ENCODE measurements around the gene GTF3C5.
A peak's percentile ranks its signal among the peaks of the same experiment; 100 is the strongest.

GTF3C5 gene

GRCh38 chr9:133009906-133010582 lies 20.8 kb upstream of the GTF3C5 start:
- no peak for TF ChIP-seq CTCF (IDR thresholded peaks at IDR 0.05; ENCODE audit: insufficient read depth, low read length, poor library complexity, severe bottlenecking)
- H3K4me3 ChIP-seq (replicated peaks; ENCODE audit: low read depth, low read length) = no peak overlapping the region
- no peaks in the 10 kb centered on the region; the same call in 1 of the 2 replicates for H3K27me3 ChIP-seq (replicated peaks; ENCODE audit: control insufficient read depth, insufficient read depth, low read length)
- no peaks in the 10 kb centered on the region for H3K36me3 ChIP-seq (ENCODE audit: control insufficient read depth, insufficient read depth, low read length)
- DNase-seq (ENCODE audit: extremely low read depth, insufficient read length) = no peak

- no peak for TF ChIP-seq CTCF (IDR thresholded peaks at IDR 0.05; ENCODE audit: insufficient read depth, low read length, poor library complexity, severe bottlenecking)
- Histone ChIP-seq H3K27me3 (replicated peaks; ENCODE audit: control insufficient read depth, insufficient read depth, low read length) (no peaks in the 10 kb centered on the region), H3K4me3 (replicated peaks; ENCODE audit: low read depth, low read length) (no peak overlapping the region), H3K36me3 (ENCODE audit: control insufficient read depth, insufficient read depth, low read length) (no peaks in the 10 kb centered on the region)
- DNase-seq (ENCODE audit: extremely low read depth, insufficient read length) = no peak
Observed at GRCh38 chr9:133014696-133015095, 16.1 kb upstream of the GTF3C5 start.

- Histone ChIP-seq H3K36me3 (ENCODE audit: control insufficient read depth, insufficient read depth, low read length) (no peaks in the 10 kb centered on the region), H3K4me3 (replicated peaks; ENCODE audit: low read depth, low read length) (no peak overlapping the region), H3K27me3 (replicated peaks; ENCODE audit: control insufficient read depth, insufficient read depth, low read length) (no peaks in the 10 kb centered on the region)
- DNase-seq (ENCODE audit: extremely low read depth, insufficient read length) = peak; percentile 46
- no peak for TF ChIP-seq CTCF (IDR thresholded peaks at IDR 0.05; ENCODE audit: insufficient read depth, low read length, poor library complexity, severe bottlenecking)
Observed at GRCh38 chr9:133023117-133023890, 7.5 kb upstream of the GTF3C5 start.

GRCh38 chr9:133026426-133026825 lies 4.4 kb upstream of the GTF3C5 start:
- no peak for DNase-seq (ENCODE audit: extremely low read depth, insufficient read length)
- Histone ChIP-seq H3K4me3 (replicated peaks; ENCODE audit: low read depth, low read length) (no peak overlapping the region), H3K36me3 (ENCODE audit: control insufficient read depth, insufficient read depth, low read length) (no peaks in the 10 kb centered on the region), H3K27me3 (replicated peaks; ENCODE audit: control insufficient read depth, insufficient read depth, low read length) (no peaks in the 10 kb centered on the region)
- TF ChIP-seq CTCF (IDR thresholded peaks at IDR 0.05; ENCODE audit: insufficient read depth, low read length, poor library complexity, severe bottlenecking) = no peak

- H3K27me3 ChIP-seq (replicated peaks; ENCODE audit: control insufficient read depth, insufficient read depth, low read length) = no peaks in the 10 kb centered on the region
- DNase-seq (ENCODE audit: extremely low read depth, insufficient read length) = no peak
- TF ChIP-seq CTCF (IDR thresholded peaks at IDR 0.05; ENCODE audit: insufficient read depth, low read length, poor library complexity, severe bottlenecking) = no peak
Observed at GRCh38 chr9:133027134-133027533, 3.7 kb upstream of the GTF3C5 start.

More at GRCh38 chr9:133027134-133027533, 3.7 kb upstream of the GTF3C5 start:
- H3K4me3 ChIP-seq (replicated peaks; ENCODE audit: low read depth, low read length) = no peak overlapping the region
- H3K36me3 ChIP-seq (ENCODE audit: control insufficient read depth, insufficient read depth, low read length) = no peaks in the 10 kb centered on the region

Data from GM06990 (cell line).